CD4-positive, alpha-beta T cell (primary cell): ENCODE measurements around the gene MYO1B. TPM values are rescaled to one million over a fixed set of nuclear protein-coding genes. Genes with fewer than 3 reads are reported as not detected.

ENCODE experiments used
- ATAC-seq: fragments of 200-7000 bp; cut with Tn5 transposase; one replicate; pipeline ENCODE4 v1.10.0; 2022; ENCODE audit warnings: mild to moderate bottlenecking; ENCODE audit not compliant: poor library complexity
- CTCF ChIA-PET: fragments of 350-600 bp; sonication (Branson Sonifier 250); formaldehyde crosslinking; loops from one replicate; lab custom pipeline; 2021; ENCODE audit warnings: antibody characterized with exemption, inconsistent platforms; lab: Charles Lee
- POLR2A ChIA-PET: fragments of 350-600 bp; sonication (Branson Sonifier 250); formaldehyde crosslinking; loops from one replicate; lab custom pipeline; 2021; ENCODE audit warnings: antibody characterized with exemption, inconsistent platforms; lab: Charles Lee
- DNase-seq, 14 experiments: peaks; one replicate each; pipeline ENCODE4 v3.0.0-alpha.2; 2013 to 2020; ENCODE audit warnings: mixed read lengths in 2 of 14
- H3K27ac ChIP-seq, 2 donors: one replicate each; pipeline versions ENCODE4 v1.5.1 to v1.7.0; 2013; ENCODE audit warnings: low read length in 2 of 2, low read depth in 1 of 2, mild to moderate bottlenecking in 1 of 2
- H3K27me3 ChIP-seq, 2 experiments: 1 replicate in 1 of 2; 2 replicates in 1 of 2; pipeline versions ENCODE4 v1.6.1 to v1.7.0; 2013; ENCODE audit warnings: low read length in 2 of 2, control low read depth in 1 of 2, mild to moderate bottlenecking in 1 of 2, moderate library complexity in 1 of 2; ENCODE audit not compliant: insufficient read depth in 2 of 2, control insufficient read depth in 1 of 2
- H3K36me3 ChIP-seq: one replicate; pipeline ENCODE4 v1.6.1; 2013; ENCODE audit warnings: low read length, control low read depth; ENCODE audit not compliant: insufficient read depth
- H3K4me1 ChIP-seq: one replicate; pipeline ENCODE4 v1.6.1; 2013; ENCODE audit warnings: low read length, control low read depth; ENCODE audit not compliant: insufficient read depth
- H3K4me3 ChIP-seq: one replicate; pipeline ENCODE4 v1.5.1; 2013; ENCODE audit warnings: mild to moderate bottlenecking, low read length, moderate library complexity
- H3K9me3 ChIP-seq, 2 experiments: 1 replicate in 1 of 2; 2 replicates in 1 of 2; pipeline versions ENCODE4 v1.6.1 to v1.7.0; 2013; ENCODE audit warnings: low read length in 2 of 2, mild to moderate bottlenecking in 2 of 2, control low read depth in 1 of 2, moderate library complexity in 1 of 2; ENCODE audit not compliant: control insufficient read depth in 1 of 2, insufficient read depth in 1 of 2
- H3K27ac Mint-ChIP-seq: one replicate; pipeline ENCODE4 v1.8.0; 2020; ENCODE audit warnings: mixed read lengths
- H3K27me3 Mint-ChIP-seq: one replicate; pipeline ENCODE4 v1.8.0; 2021; ENCODE audit warnings: mixed read lengths
- H3K36me3 Mint-ChIP-seq: one replicate; pipeline ENCODE4 v1.8.0; 2021; ENCODE audit warnings: low read depth, mixed read lengths
- H3K4me1 Mint-ChIP-seq: one replicate; pipeline ENCODE4 v1.8.0; 2021; ENCODE audit warnings: low read depth, mixed read lengths
- H3K4me3 Mint-ChIP-seq: one replicate; pipeline ENCODE4 v1.8.0; 2020; ENCODE audit warnings: mild to moderate bottlenecking, mixed read lengths
- H3K9me3 Mint-ChIP-seq: one replicate; pipeline ENCODE4 v1.8.0; 2020; ENCODE audit warnings: mixed read lengths
- intact Hi-C, 2 experiments: fragments of 100-400 bp; cut with DNase I in 1 of 2; cut with micrococcal nuclease in 1 of 2; formaldehyde crosslinking; loops; one replicate each; pipeline versions ENCODE4 v1.15.1 to v1.9.0; 2023 to 2025; cut with DNase I, micrococcal nuclease
- total RNA-seq, 174 experiments: library from RNA in 2 of 174; stranded (reverse) in 2 of 174; gene quantifications; one replicate each; pipeline ENCODE4 v1.2.3 and lab custom pipeline; 2021 to 2026
- TF ChIP-seq, protein P1 (sequence below): fragments of 200-600 bp; IDR thresholded peaks from one replicate; pipeline ENCODE4 v1.8.0; 2022; ENCODE audit warnings: antibody characterized with exemption, mild to moderate bottlenecking

MYO1B gene
- total RNA-seq, 2 experiments from 2014 or later: 0.98 to 1.3 TPM

DNA sequence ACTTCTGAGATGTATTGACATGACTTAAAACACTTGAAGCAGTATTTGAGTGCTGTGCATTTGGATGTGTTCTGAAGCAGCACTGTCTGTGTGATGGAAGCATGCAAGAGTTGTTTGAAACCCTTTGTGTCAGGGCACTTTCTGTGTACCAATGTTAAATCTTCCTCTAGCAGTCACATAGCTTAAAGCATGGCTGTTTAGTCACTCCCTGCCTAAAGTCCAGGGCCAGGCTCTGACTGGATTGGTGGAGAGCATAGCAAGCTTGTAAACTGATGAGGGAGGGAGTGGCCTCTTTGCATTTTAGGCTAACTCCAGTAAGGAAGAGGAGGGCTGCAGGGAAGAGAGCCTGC is 73.5 kb downstream of the MYO1B start:
- peaks cover 19% of the 10 kb centered on the region for H3K4me1 Mint-ChIP-seq
- no peak overlapping the region for H3K4me3 Mint-ChIP-seq
- no peak for ATAC-seq
- Histone ChIP-seq H3K36me3 (no peaks in the 10 kb centered on the region), H3K4me3 (no peak overlapping the region), H3K27ac (no peak overlapping the region), H3K4me1 (peaks cover 8% of the 10 kb centered on the region), H3K9me3 (no peaks in the 10 kb centered on the region), H3K27me3 (no peaks in the 10 kb centered on the region)
- H3K36me3 Mint-ChIP-seq: no peaks in the 10 kb centered on the region
- DNase-seq: no peak
- H3K27ac Mint-ChIP-seq: no peak overlapping the region
- H3K9me3 Mint-ChIP-seq: no peaks in the 10 kb centered on the region
- CTCF ChIA-PET: no interaction called here
- TF ChIP-seq, protein P1, sequence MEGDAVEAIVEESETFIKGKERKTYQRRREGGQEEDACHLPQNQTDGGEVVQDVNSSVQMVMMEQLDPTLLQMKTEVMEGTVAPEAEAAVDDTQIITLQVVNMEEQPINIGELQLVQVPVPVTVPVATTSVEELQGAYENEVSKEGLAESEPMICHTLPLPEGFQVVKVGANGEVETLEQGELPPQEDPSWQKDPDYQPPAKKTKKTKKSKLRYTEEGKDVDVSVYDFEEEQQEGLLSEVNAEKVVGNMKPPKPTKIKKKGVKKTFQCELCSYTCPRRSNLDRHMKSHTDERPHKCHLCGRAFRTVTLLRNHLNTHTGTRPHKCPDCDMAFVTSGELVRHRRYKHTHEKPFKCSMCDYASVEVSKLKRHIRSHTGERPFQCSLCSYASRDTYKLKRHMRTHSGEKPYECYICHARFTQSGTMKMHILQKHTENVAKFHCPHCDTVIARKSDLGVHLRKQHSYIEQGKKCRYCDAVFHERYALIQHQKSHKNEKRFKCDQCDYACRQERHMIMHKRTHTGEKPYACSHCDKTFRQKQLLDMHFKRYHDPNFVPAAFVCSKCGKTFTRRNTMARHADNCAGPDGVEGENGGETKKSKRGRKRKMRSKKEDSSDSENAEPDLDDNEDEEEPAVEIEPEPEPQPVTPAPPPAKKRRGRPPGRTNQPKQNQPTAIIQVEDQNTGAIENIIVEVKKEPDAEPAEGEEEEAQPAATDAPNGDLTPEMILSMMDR: no peak
- peaks cover 19% of the 10 kb centered on the region for H3K27me3 Mint-ChIP-seq
- POLR2A ChIA-PET: no interaction called here
- intact Hi-C loops: no loop called here

DNA sequence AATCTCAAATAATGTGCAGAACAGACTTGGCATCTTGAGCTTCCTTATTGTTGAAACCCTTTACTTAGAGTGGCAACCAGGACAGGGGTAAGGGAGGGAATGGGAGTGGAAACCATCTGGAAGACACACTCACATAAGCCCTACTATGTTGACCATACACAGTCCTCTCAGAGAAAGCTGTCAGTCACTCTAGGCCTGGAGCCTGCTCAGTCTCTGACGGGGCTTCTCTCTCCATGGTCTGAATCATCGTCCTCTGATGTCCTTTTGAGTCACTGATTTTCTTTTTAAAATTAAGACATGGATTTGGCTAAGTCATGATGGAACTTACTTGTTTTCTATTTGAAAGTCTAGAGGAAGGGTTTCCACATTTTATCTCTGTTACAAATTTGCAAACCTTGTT is 74.0 kb downstream of the MYO1B start:
- DNase-seq: no peak
- no peaks in the 10 kb centered on the region for H3K9me3 Mint-ChIP-seq
- no peak for ATAC-seq
- peaks cover 19% of the 10 kb centered on the region for H3K27me3 Mint-ChIP-seq
- no peak overlapping the region for H3K4me3 Mint-ChIP-seq
- no peak overlapping the region for H3K27ac Mint-ChIP-seq
- no peaks in the 10 kb centered on the region for H3K36me3 ChIP-seq
- H3K36me3 Mint-ChIP-seq: no peaks in the 10 kb centered on the region
- H3K4me3 ChIP-seq: no peak overlapping the region
- intact Hi-C loops: no loop called here
- H3K4me1 Mint-ChIP-seq: peaks cover 19% of the 10 kb centered on the region
- POLR2A ChIA-PET: no interaction called here
- no peaks in the 10 kb centered on the region for H3K9me3 ChIP-seq
- H3K4me1 ChIP-seq: peaks cover 8% of the 10 kb centered on the region
- no peak overlapping the region for H3K27ac ChIP-seq
- H3K27me3 ChIP-seq: no peaks in the 10 kb centered on the region
- TF ChIP-seq, protein P1: no peak
- CTCF ChIA-PET: no interaction called here

DNA sequence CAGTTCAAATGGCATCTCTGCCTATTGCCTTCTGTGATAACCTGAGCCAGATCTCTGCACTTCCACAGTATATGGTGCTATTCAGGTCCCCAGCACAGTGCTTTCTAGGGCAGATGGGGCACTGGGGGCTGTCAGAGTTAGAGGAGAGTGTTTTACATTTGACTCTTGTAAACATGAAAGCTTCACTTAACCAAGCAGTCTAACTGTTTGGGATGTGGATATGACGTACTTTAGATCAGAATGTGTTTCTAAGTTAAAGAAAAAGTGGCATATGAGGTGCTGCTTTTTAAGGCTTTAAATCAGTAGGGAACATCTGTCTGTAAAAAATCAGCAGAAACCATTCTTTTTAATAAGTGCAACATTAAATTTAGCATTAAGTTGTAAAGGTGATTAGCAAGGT is 75.7 kb downstream of the MYO1B start:
- no peak overlapping the region for H3K4me3 Mint-ChIP-seq
- ChIA-PET CTCF (no interaction called here), POLR2A (no interaction called here)
- H3K36me3 Mint-ChIP-seq: no peaks in the 10 kb centered on the region
- H3K27ac Mint-ChIP-seq: no peak overlapping the region
- H3K4me1 ChIP-seq: peaks cover 8% of the 10 kb centered on the region
- TF ChIP-seq, protein P1: no peak
- ATAC-seq: no peak
- no peaks in the 10 kb centered on the region for H3K9me3 ChIP-seq
- H3K27me3 Mint-ChIP-seq: peaks cover 19% of the 10 kb centered on the region
- no peak overlapping the region for H3K4me3 ChIP-seq
- H3K36me3 ChIP-seq: no peaks in the 10 kb centered on the region
- H3K27me3 ChIP-seq: no peaks in the 10 kb centered on the region
- H3K27ac ChIP-seq: no peak overlapping the region
- intact Hi-C loops: no loop called here
- H3K9me3 Mint-ChIP-seq: no peaks in the 10 kb centered on the region
- no peak for DNase-seq
- peaks cover 19% of the 10 kb centered on the region for H3K4me1 Mint-ChIP-seq
